ENCODE results near the gene FGF12.

Gene FGF12

GRCh38 chr3:192637803-192638202 lies 89.5 kb downstream of the FGF12 start:
- H3K4me3 ChIP-seq (ENCODE audit: low read length): no peak overlapping the region
- no peak overlapping the region for H2AFZ ChIP-seq (ENCODE audit: low read depth, low read length)
- no peaks in the 10 kb centered on the region for H3K4me1 ChIP-seq (ENCODE audit: low read length)
- no peak overlapping the region for H3K9ac ChIP-seq (ENCODE audit: low read length)
- no peaks in the 10 kb centered on the region for H3K79me2 ChIP-seq (ENCODE audit: low read length)
- TF ChIP-seq, protein P1, sequence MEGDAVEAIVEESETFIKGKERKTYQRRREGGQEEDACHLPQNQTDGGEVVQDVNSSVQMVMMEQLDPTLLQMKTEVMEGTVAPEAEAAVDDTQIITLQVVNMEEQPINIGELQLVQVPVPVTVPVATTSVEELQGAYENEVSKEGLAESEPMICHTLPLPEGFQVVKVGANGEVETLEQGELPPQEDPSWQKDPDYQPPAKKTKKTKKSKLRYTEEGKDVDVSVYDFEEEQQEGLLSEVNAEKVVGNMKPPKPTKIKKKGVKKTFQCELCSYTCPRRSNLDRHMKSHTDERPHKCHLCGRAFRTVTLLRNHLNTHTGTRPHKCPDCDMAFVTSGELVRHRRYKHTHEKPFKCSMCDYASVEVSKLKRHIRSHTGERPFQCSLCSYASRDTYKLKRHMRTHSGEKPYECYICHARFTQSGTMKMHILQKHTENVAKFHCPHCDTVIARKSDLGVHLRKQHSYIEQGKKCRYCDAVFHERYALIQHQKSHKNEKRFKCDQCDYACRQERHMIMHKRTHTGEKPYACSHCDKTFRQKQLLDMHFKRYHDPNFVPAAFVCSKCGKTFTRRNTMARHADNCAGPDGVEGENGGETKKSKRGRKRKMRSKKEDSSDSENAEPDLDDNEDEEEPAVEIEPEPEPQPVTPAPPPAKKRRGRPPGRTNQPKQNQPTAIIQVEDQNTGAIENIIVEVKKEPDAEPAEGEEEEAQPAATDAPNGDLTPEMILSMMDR (IDR thresholded peaks at IDR 0.05; ENCODE audit: low read depth, low read length): no peak
- no peak for TF ChIP-seq EZH2phosphoT487 (IDR thresholded peaks at IDR 0.05; ENCODE audit: low read depth)
- H3K27ac ChIP-seq (ENCODE audit: low read length): no peak overlapping the region
- no peaks in the 10 kb centered on the region for H3K27me3 ChIP-seq (ENCODE audit: low read depth, low read length)
- H3K36me3 ChIP-seq (replicated peaks; ENCODE audit: low read depth, low read length): no peaks in the 10 kb centered on the region
- H3K4me2 ChIP-seq (ENCODE audit: low read length): no peak overlapping the region
- no peaks in the 10 kb centered on the region for H3K9me3 ChIP-seq (ENCODE audit: insufficient read depth, low read length)
- no peaks in the 10 kb centered on the region for H4K20me1 ChIP-seq (ENCODE audit: insufficient read depth, low read length)

DNA sequence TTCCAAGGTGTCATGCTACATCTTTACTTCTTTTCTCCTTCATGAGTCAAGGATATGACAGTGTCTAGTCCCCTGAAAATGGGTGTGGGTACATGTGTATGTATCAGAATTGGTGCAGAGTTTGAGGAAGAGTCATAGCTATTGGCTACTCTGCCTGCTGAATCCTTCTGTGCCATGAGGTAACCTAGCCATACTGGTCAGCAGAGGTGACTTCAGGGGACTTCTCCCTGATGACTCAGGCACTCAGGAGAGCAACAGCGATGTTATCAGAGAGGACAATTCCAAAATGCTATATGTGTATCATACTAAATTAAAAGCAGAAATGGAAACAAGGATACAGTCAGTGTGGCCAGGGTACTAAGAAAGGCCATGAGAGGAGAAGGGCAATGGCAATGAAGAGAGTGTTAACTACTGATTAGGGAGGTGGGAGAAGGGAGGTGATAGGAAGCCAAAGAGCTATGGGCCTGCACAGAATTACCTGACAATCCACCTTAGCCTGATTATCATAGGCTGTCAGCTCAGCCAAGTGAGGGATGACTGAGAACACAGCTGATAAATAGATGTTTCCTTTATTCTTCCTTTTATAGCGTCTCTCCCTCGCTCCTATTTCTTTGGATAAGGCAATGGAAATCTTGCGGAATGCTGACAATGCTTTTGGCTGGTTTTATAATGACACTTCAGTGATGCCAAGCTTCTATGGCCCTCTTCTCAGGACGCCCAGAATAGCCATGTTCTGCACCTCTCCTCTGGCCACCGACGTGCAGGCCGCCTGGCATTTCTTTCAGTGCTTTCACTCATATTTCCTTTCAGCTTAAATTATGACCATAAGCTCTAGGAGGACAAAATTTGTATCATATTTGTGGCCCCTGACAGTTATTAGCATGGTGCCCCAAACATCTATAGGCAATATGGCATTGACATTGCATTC lies 90.6 kb downstream of the FGF12 start:
- H3K27ac ChIP-seq (ENCODE audit: low read length): no peak overlapping the region
- no peaks in the 10 kb centered on the region for H3K27me3 ChIP-seq (ENCODE audit: low read depth, low read length)
- H2AFZ ChIP-seq (ENCODE audit: low read depth, low read length): no peak overlapping the region
- no peak overlapping the region for H3K4me3 ChIP-seq (ENCODE audit: low read length)
- H3K79me2 ChIP-seq (ENCODE audit: low read length): no peaks in the 10 kb centered on the region
- no peaks in the 10 kb centered on the region for H3K4me1 ChIP-seq (ENCODE audit: low read length)
- H3K9ac ChIP-seq (ENCODE audit: low read length): no peak overlapping the region
- H3K4me2 ChIP-seq (ENCODE audit: low read length): no peak overlapping the region
- H4K20me1 ChIP-seq (ENCODE audit: insufficient read depth, low read length): no peaks in the 10 kb centered on the region
- no peaks in the 10 kb centered on the region for H3K36me3 ChIP-seq (replicated peaks; ENCODE audit: low read depth, low read length)
- no peak for TF ChIP-seq EZH2phosphoT487 (IDR thresholded peaks at IDR 0.05; ENCODE audit: low read depth)
- TF ChIP-seq, protein P1 (IDR thresholded peaks at IDR 0.05; ENCODE audit: low read depth, low read length): no peak
- no peaks in the 10 kb centered on the region for H3K9me3 ChIP-seq (ENCODE audit: insufficient read depth, low read length)

DNA sequence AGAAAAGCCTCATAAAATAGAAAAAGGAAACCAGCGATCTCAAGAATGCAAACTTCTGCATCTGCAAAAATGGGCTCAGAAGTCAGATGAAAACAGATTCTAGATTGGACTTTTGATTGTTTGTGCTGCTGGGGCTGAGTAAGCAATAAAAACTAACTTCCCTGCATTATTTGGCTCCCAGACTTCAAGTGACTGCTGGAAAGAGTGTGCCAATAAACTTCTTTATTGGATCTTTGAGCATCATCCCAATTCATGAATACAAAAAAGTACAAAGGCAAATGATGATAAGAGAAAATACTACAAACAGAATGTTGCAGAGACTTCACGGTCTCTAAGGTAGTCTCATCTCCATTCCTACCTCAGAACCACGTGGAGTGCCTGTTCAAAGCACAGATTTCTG lies 97.9 kb downstream of the FGF12 start:
- no peak overlapping the region for H2AFZ ChIP-seq (ENCODE audit: low read depth, low read length)
- H3K79me2 ChIP-seq (ENCODE audit: low read length): no peaks in the 10 kb centered on the region
- no peak overlapping the region for H3K9ac ChIP-seq (ENCODE audit: low read length)
- H3K27ac ChIP-seq (ENCODE audit: low read length): no peak overlapping the region
- H3K4me2 ChIP-seq (ENCODE audit: low read length): no peak overlapping the region
- peaks cover 7% of the 10 kb centered on the region; the same call in 1 of the 2 replicates for H3K4me1 ChIP-seq (ENCODE audit: low read length)
- H3K9me3 ChIP-seq (ENCODE audit: insufficient read depth, low read length): no peaks in the 10 kb centered on the region
- no peaks in the 10 kb centered on the region for H3K27me3 ChIP-seq (ENCODE audit: low read depth, low read length)
- TF ChIP-seq, protein P1 (IDR thresholded peaks at IDR 0.05; ENCODE audit: low read depth, low read length): no peak
- TF ChIP-seq EZH2phosphoT487 (IDR thresholded peaks at IDR 0.05; ENCODE audit: low read depth): no peak
- H4K20me1 ChIP-seq (ENCODE audit: insufficient read depth, low read length): no peaks in the 10 kb centered on the region
- no peak overlapping the region for H3K4me3 ChIP-seq (ENCODE audit: low read length)
- no peaks in the 10 kb centered on the region for H3K36me3 ChIP-seq (replicated peaks; ENCODE audit: low read depth, low read length)

- no peaks in the 10 kb centered on the region for H3K27me3 ChIP-seq (ENCODE audit: low read depth, low read length)
- no peak overlapping the region for H2AFZ ChIP-seq (ENCODE audit: low read depth, low read length)
- H3K9me3 ChIP-seq (ENCODE audit: insufficient read depth, low read length): no peaks in the 10 kb centered on the region
- H3K36me3 ChIP-seq (replicated peaks; ENCODE audit: low read depth, low read length): no peaks in the 10 kb centered on the region
- no peaks in the 10 kb centered on the region for H3K79me2 ChIP-seq (ENCODE audit: low read length)
- TF ChIP-seq, protein P1 (IDR thresholded peaks at IDR 0.05; ENCODE audit: low read depth, low read length): no peak
- no peak for TF ChIP-seq EZH2phosphoT487 (IDR thresholded peaks at IDR 0.05; ENCODE audit: low read depth)
- no peaks in the 10 kb centered on the region for H4K20me1 ChIP-seq (ENCODE audit: insufficient read depth, low read length)
- H3K4me2 ChIP-seq (ENCODE audit: low read length): no peak overlapping the region
- H3K9ac ChIP-seq (ENCODE audit: low read length): no peak overlapping the region
- H3K4me1 ChIP-seq (ENCODE audit: low read length): no peaks in the 10 kb centered on the region
- no peak overlapping the region for H3K4me3 ChIP-seq (ENCODE audit: low read length)
- no peak overlapping the region for H3K27ac ChIP-seq (ENCODE audit: low read length)
These were observed 105.4 kb downstream of the FGF12 start for GRCh38 chr3:192621909-192622308.

Measured in OCI-LY3 (cell line).